Pons (tissue), 1 donor: ENCODE results near the gene PEX12.
"Not testable (repeated sequence)": the region's sequence is repeated elsewhere in the genome, so short reads cannot be mapped to it uniquely, and the experiment has no call there.

Experiments used
- DNase-seq: peaks from one replicate; pipeline ENCODE4 v3.0.0-alpha.2; 2016; ENCODE audit warnings: low spot score

The PEX12 gene

GRCh38 chr17:35578197-35578928, at the start of gene PEX12:
Gene PEX12 (minus strand): TSS chr17:35578571. CDS start chr17:35578021, 550 bp downstream.
- peak; percentile 96 for DNase-seq

GRCh38 chr17:35627417-35627816, 49.0 kb upstream of the PEX12 start:
- no peak for DNase-seq

DNA sequence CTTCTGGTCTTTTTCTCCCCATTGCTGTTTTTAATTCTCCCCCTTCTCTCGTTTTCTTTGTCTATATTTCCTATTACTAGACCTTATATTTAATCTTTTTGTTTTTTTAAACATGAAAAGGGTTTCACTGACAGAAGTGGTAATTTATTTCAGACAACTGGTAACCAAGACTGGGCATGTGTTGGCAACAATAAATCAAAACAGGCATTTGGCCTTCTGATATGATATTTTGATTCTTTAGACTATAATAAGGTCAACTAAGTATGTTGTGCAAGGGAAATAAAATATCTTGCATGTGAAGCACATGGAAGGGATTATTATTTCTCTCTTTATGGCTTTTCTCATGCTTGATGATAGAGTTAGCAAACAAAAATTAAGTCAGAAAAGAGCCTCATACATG, 43.4 kb upstream of the PEX12 start:
- no peak for DNase-seq

DNA sequence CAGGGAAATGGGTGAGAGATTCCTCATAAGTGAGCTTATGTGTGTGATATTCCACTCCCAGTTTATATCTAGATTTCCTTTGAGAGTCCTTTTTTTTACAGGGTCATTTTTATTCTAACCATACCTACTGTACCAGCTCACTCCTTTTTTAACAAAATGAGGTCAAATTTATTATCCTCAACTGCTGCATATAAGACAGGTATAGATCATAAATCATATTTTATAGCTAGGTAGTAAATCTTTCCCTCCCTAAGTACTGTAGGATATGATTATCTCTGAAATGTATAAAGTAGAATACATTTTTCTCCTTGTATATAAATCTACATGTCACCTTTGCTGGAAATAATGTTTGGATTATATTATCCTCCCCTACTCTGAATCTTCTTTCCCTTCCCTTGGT, 40.3 kb upstream of the PEX12 start:
- DNase-seq, result no peak

- no peak for DNase-seq
Observed at GRCh38 chr17:35617505-35617904, 39.1 kb upstream of the PEX12 start.

- no peak for DNase-seq
Observed at GRCh38 chr17:35616536-35616935, 38.2 kb upstream of the PEX12 start.

- DNase-seq, result no peak
Observed at GRCh38 chr17:35614810-35615209, 36.4 kb upstream of the PEX12 start.

GRCh38 chr17:35612924-35613521, 34.7 kb upstream of the PEX12 start:
- peak; percentile 67 for DNase-seq

GRCh38 chr17:35610746-35611145, 32.4 kb upstream of the PEX12 start:
- DNase-seq, result not testable (repeated sequence)

DNA sequence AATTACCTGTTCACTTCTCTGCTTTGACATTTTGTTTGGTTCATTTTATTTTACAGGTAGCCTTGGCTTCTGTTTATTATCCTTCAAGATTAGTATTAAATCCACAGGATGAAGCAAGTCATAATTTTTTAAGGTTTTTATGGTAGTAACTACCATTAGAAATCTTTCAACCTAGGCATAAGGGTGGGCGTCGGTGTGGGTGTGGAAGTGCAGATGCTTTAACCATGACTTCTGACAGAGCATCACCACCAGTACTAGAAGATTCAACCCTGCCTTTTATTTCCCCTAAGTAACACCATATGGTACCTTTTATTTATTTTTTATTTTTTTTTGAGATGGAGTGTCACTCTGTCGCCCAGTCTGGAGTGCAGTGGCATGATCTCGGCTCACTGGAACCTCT, 31.5 kb upstream of the PEX12 start:
- DNase-seq, result no peak

GRCh38 chr17:35607239-35607847, 29.0 kb upstream of the PEX12 start:
- no peak for DNase-seq

GRCh38 chr17:35605678-35606077, 27.3 kb upstream of the PEX12 start:
- no peak for DNase-seq

GRCh38 chr17:35603674-35604073, 25.3 kb upstream of the PEX12 start:
- DNase-seq, result no peak

GRCh38 chr17:35597604-35598003, 19.2 kb upstream of the PEX12 start:
- DNase-seq, result no peak

- no peak for DNase-seq
Observed at GRCh38 chr17:35596530-35597233, 18.3 kb upstream of the PEX12 start.

- no peak for DNase-seq
Observed at GRCh38 chr17:35596072-35596471, 17.7 kb upstream of the PEX12 start.

GRCh38 chr17:35588196-35588920, 10.0 kb upstream of the PEX12 start:
- DNase-seq, result no peak

DNA sequence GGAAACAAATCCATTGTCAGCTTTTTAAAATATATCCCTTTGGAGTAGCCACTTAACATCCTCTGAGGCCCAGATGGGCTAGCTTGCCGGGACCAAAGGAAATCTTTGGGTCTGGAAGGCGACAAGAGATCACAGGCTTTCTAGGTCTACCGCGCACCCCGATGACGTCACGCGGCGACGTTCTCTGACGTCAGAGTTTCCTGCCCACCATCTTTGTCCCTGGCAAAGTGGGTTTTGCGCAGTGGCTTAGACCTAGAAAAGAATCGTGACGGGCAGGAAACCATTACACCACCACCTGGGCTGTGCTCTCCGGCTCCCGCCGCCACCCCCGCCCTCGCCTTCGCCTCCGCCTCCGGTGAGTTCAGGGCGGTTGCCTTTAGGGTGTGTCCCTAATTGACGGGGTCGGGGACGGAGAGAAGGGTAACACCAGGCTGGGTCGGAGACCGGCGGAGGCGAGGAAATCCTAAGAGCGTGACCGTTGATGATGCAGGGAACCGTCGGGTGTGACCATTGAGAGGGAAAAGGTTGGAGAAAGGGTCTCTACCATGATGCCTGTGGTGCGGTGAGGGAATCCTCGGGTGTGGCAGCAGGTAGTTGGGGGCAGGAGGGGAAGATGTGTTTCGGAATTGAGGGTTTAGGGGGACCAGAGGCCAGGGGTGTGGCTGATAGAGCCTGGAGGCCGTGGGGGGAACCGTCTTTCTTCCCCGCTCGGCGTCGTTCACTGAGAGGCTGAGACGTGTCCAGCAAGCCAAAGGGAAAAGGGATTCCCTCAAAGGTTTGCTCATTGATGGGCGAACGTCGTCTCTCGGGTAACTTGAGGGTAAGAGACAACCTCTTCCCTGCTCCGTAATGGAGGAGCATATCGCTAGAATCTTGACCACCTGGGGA, 8.9 kb upstream of the PEX12 start, which contains the start of gene AP2B1:
TSS of gene AP2B1 (plus strand) at position 249 of the 888 bp plus-strand sequence. CDS start 6,709 bp downstream, outside the sequence.
- peak; percentile 88 for DNase-seq

GRCh38 chr17:35586569-35587073, 8.2 kb upstream of the PEX12 start:
- no peak for DNase-seq

DNA sequence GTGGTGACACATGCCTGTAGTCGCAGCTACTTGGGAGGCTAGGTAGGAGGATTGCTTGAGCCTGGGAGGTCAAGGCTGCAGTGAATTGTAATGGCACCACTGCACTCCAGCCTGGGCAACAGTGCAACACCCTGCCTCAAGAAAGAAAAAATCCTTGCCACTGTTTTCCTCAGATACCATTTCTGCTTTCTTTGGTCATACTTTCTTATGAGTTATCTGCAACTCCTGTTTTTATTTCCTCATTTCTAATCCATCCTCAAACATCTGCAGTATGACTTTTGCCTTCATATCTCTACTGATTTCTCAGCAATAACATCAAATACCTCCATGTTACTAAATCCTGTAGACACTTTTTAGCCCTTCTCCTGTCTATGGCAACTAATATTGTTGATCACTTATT, 5.7 kb upstream of the PEX12 start:
- DNase-seq, result no peak
